BLaER1 treated with 17β-estradiol and CSF1 and Interleukin-3, amounts not matched to agents 10 nM and 100 nM (cell line): ENCODE measurements around the gene CEP83.

ENCODE experiments used
- H3K27ac ChIP-seq, 11 experiments: shearing (Covaris generic); formaldehyde crosslinking; 2 replicates each; pipeline ENCODE4 v1.8.1; 2022
- H3K27me3 ChIP-seq, 11 experiments: shearing (Covaris generic); formaldehyde crosslinking; 2 replicates each; pipeline ENCODE4 v1.8.1; 2022
- H3K36me3 ChIP-seq, 11 experiments: shearing (Covaris generic); formaldehyde crosslinking; 2 replicates each; pipeline ENCODE4 v1.8.1; 2022
- H3K4me1 ChIP-seq, 10 experiments: shearing (Covaris generic); formaldehyde crosslinking; 2 replicates each; pipeline ENCODE4 v1.8.1; 2022
- H3K4me2 ChIP-seq, 11 experiments: shearing (Covaris generic); formaldehyde crosslinking; 2 replicates each; pipeline ENCODE4 v1.8.1; 2022
- H3K4me3 ChIP-seq, 10 experiments: shearing (Covaris generic); formaldehyde crosslinking; 2 replicates each; pipeline ENCODE4 v1.8.1; 2022
- H3K9ac ChIP-seq, 11 experiments: shearing (Covaris generic); formaldehyde crosslinking; 2 replicates each; pipeline ENCODE4 v1.8.1; 2022
- H3K9me3 ChIP-seq, 11 experiments: shearing (Covaris generic); formaldehyde crosslinking; replicated peaks in 1 of 11; 2 replicates each; pipeline ENCODE4 v1.8.1; 2022
- H4K20me1 ChIP-seq, 11 experiments: shearing (Covaris generic); formaldehyde crosslinking; 2 replicates each; pipeline ENCODE4 v1.8.1; 2022
- Cebpa-rat ChIP-seq, 11 experiments: shearing (Covaris generic); IDR thresholded peaks; 2 replicates each; pipeline ENCODE4 v1.8.1; 2022

CEP83 gene

DNA sequence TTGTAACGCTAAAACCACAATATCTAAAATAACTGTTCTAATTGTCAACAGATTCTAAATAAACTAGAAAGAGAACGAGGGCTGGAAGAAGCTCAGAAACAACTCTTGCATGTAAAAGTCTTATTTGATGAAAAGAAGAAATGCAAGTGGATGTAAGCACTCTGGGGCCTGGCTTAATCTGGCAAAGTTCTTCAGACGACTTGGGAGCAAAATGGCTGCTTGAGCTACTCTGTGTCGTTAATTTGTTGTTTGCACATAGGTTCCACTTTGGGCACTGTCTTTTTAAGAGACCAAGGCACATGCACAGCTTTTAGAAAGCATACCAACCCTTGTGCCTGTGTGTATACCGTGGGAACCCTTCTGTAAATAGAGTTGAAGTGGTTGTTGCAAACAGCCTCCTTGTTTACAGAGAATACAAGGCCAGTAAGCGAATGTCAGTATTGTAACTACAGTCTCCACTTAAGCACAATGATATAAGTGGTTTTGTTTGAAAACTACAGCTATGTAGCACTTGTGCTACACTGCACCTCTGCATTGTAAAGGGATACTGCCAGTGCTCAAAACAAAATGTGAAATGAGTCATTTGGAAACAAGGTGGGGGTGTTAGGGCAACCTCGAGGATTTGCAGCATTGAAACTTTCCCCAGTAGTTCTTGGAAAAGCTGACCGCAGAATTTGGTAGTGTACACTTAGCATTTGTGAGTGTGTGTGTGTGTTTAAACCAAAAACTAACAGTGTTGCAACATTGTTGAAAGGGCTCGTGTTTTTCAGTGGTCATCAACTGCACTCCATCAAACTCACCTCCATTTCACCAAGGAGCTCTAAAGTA lies 154.3 kb downstream of the CEP83 start:
- Histone ChIP-seq H3K9ac (no peak overlapping the region), H3K4me3 (no peak overlapping the region), H3K9me3 (peaks cover 0 to 4% (median 0%) of the 10 kb centered on the region in 11 experiments; a peak in 4 of 22 replicates), H3K4me2 (no peak overlapping the region), H3K4me1 (peaks cover 0 to 13% (median 0%) of the 10 kb centered on the region in 10 experiments; a peak in 4 of 20 replicates), H3K36me3 (peaks cover 53 to 99% (median 78%) of the 10 kb centered on the region in 11 experiments), H3K27ac (no peak overlapping the region), H4K20me1 (no peaks in the 10 kb centered on the region), H3K27me3 (no peaks in the 10 kb centered on the region)
- TF ChIP-seq Cebpa-rat (IDR thresholded peaks at IDR 0.05) = no peak

- Histone ChIP-seq H3K9me3 (peaks cover 1 to 11% (median 4%) of the 10 kb centered on the region in 11 experiments; a peak in 18 of 22 replicates), H4K20me1 (no peaks in the 10 kb centered on the region), H3K4me1 (peaks cover 0 to 10% (median 0%) of the 10 kb centered on the region in 10 experiments; a peak in 4 of 20 replicates), H3K9ac (no peak overlapping the region), H3K4me2 (no peak overlapping the region), H3K36me3 (peaks cover 60 to 99% (median 83%) of the 10 kb centered on the region in 11 experiments), H3K4me3 (no peak overlapping the region), H3K27me3 (no peaks in the 10 kb centered on the region), H3K27ac (no peak overlapping the region)
- no peak for TF ChIP-seq Cebpa-rat (IDR thresholded peaks at IDR 0.05)
These were observed 155.1 kb downstream of the CEP83 start for GRCh38 chr12:94304566-94305061.

DNA sequence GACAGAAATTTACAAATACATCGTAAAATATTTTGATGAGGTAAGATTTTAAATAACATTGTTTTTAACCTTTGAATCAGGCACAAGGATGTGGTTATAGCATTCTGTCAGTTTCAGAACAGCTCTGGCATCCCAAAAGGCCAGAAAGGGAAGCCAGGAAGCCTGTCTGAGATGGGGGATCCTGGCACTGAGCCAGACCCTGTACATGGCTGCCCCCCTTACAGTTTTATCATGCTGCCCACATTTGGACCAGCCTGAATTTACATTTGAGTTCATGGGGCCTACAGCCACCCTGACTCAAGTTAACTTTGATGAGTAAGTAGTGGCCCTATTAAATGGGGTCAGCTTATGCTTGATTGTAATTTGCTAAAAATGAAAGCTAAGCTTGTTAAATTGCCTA lies 155.7 kb downstream of the CEP83 start:
- Histone ChIP-seq H3K27me3 (no peaks in the 10 kb centered on the region), H3K9me3 (peaks cover 6 to 17% (median 10%) of the 10 kb centered on the region in 11 experiments; a peak in 20 of 22 replicates), H3K4me3 (no peak overlapping the region), H3K9ac (no peak overlapping the region), H3K4me1 (peaks cover 0 to 4% (median 0%) of the 10 kb centered on the region in 10 experiments; a peak in 4 of 20 replicates), H3K4me2 (no peak overlapping the region), H3K36me3 (peaks cover 60 to 99% (median 84%) of the 10 kb centered on the region in 11 experiments), H3K27ac (no peak overlapping the region), H4K20me1 (no peaks in the 10 kb centered on the region)
- TF ChIP-seq Cebpa-rat (IDR thresholded peaks at IDR 0.05) = no peak

- no peaks in the 10 kb centered on the region for H3K27me3 ChIP-seq
- peaks cover 41 to 90% (median 67%) of the 10 kb centered on the region in 11 experiments for H3K36me3 ChIP-seq
- H4K20me1 ChIP-seq = no peaks in the 10 kb centered on the region
- no peak for TF ChIP-seq Cebpa-rat (IDR thresholded peaks at IDR 0.05)
- H3K4me1 ChIP-seq = peaks cover 12 to 21% (median 15%) of the 10 kb centered on the region in 10 experiments; a peak in 17 of 20 replicates
- H3K27ac ChIP-seq = no peak overlapping the region
- H3K4me2 ChIP-seq = no peak overlapping the region
- no peak overlapping the region for H3K9ac ChIP-seq
- no peak overlapping the region for H3K4me3 ChIP-seq
- peaks cover 6 to 24% (median 18%) of the 10 kb centered on the region in 11 experiments; a peak in 20 of 22 replicates for H3K9me3 ChIP-seq
These were observed 159.8 kb downstream of the CEP83 start for GRCh38 chr12:94299846-94300245.

DNA sequence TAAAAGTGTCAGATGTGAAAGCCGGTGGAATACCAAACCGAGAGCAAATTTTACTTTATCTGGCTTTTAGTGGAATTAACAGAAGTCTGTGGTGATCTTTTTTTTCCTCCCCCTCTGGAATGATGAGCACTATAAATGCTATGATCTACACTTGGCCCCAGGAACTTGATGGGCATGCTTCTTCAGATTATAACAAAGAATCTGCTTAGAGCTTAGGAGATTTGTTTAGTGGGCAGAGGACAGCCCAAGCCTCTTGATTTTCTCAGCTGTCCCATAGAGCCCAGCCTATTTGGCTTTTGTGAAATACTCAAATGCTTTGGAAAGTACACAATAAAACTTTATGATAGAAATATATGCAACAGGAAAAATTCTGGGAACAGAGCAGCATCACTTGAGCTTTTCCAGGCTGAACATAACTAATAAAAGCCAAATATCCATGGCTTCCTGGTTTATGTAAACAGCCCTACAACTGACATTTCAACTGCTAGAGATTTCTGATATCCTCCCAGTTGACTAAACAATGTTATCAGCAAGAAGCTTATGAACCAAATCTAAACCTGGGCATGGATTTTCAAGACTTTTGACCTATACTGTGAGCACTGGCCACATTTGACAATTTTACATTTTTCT lies 161.7 kb downstream of the CEP83 start:
- Histone ChIP-seq H3K27ac (no peak overlapping the region), H3K36me3 (peaks cover 31 to 75% (median 58%) of the 10 kb centered on the region in 11 experiments), H3K4me3 (no peak overlapping the region), H3K9ac (no peak overlapping the region), H3K27me3 (no peaks in the 10 kb centered on the region), H4K20me1 (no peaks in the 10 kb centered on the region), H3K9me3 (peaks cover 6 to 24% (median 18%) of the 10 kb centered on the region in 11 experiments; a peak in 20 of 22 replicates), H3K4me1 (peaks cover 12 to 21% (median 15%) of the 10 kb centered on the region in 10 experiments; a peak in 17 of 20 replicates), H3K4me2 (peak overlapping the region in 10 of 11 experiments; percentile 42 to 66 (median 56); a peak in 17 of 22 replicates)
- TF ChIP-seq Cebpa-rat (IDR thresholded peaks at IDR 0.05) = no peak

DNA sequence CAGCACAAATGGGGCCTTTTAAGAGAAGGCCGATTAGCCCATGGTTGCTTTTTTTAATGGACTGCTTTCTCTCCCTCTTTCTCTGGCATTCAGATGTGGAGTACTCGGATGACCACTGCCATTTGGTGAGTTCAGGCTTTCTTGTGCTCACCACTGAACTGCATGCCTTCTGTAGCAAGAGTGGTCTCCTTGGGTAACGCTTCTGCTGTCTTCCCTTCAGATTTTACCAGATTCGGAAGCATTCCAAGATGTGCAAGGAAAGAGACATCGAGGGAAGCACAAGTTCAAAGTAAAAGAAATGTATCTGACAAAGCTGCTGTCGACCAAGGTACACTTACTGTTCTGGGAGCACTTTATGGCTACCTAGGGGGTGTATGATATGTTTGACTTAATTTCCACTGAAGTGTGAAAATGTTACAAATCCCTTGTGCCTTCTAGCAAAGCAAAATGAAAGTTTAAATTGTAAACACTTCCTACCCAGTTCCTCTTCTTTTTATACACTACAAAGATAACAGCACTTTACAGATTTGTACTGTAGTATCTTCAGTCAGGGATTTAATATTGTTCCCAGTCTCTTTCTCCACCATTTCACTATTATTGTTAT lies 162.5 kb downstream of the CEP83 start:
- Histone ChIP-seq H3K4me1 (peaks cover 12 to 21% (median 15%) of the 10 kb centered on the region in 10 experiments; a peak in 17 of 20 replicates), H3K36me3 (peaks cover 31 to 68% (median 52%) of the 10 kb centered on the region in 11 experiments), H4K20me1 (no peaks in the 10 kb centered on the region), H3K9me3 (peaks cover 6 to 24% (median 18%) of the 10 kb centered on the region in 11 experiments; a peak in 20 of 22 replicates), H3K27me3 (no peaks in the 10 kb centered on the region), H3K9ac (no peak overlapping the region), H3K27ac (no peak overlapping the region), H3K4me2 (peak overlapping the region; percentile 37 to 66 (median 56)), H3K4me3 (no peak overlapping the region; a peak in 1 of 20 replicates)
- TF ChIP-seq Cebpa-rat (IDR thresholded peaks at IDR 0.05) = no peak

DNA sequence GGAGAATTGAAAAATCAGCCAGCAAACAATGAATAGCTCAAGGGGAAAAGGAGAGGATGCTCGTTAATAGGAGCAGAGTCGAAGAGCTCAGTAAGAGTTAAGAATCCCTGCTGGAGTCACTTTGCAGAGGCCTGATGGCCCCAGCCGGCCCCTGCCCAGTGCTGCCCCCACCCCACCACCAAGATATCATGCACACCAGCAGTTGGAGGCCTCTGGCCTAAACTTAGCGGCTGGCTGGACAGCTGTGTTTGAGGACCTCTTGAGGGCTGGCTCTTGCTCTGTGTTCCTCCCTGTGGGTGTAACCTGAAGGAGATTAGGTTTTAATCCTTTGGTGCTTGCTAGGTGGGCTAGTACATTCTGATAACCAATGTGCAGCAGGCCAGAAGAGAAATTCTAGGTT lies 169.3 kb downstream of the CEP83 start:
- peaks cover 2 to 45% (median 8%) of the 10 kb centered on the region in 11 experiments; a peak in 17 of 22 replicates for H3K36me3 ChIP-seq
- H3K4me3 ChIP-seq = no peak overlapping the region
- no peak overlapping the region for H3K9ac ChIP-seq
- H3K27me3 ChIP-seq = no peaks in the 10 kb centered on the region
- peak overlapping the region in 1 of 11 experiments; percentile 7; a peak in 5 of 22 replicates for H3K4me2 ChIP-seq
- TF ChIP-seq Cebpa-rat (IDR thresholded peaks at IDR 0.05) = no peak
- no peaks in the 10 kb centered on the region for H3K9me3 ChIP-seq
- no peak overlapping the region for H3K27ac ChIP-seq
- H4K20me1 ChIP-seq = no peaks in the 10 kb centered on the region; a peak in 1 of 22 replicates
- peaks cover 0 to 32% (median 21%) of the 10 kb centered on the region in 10 experiments; a peak in 11 of 20 replicates for H3K4me1 ChIP-seq

DNA sequence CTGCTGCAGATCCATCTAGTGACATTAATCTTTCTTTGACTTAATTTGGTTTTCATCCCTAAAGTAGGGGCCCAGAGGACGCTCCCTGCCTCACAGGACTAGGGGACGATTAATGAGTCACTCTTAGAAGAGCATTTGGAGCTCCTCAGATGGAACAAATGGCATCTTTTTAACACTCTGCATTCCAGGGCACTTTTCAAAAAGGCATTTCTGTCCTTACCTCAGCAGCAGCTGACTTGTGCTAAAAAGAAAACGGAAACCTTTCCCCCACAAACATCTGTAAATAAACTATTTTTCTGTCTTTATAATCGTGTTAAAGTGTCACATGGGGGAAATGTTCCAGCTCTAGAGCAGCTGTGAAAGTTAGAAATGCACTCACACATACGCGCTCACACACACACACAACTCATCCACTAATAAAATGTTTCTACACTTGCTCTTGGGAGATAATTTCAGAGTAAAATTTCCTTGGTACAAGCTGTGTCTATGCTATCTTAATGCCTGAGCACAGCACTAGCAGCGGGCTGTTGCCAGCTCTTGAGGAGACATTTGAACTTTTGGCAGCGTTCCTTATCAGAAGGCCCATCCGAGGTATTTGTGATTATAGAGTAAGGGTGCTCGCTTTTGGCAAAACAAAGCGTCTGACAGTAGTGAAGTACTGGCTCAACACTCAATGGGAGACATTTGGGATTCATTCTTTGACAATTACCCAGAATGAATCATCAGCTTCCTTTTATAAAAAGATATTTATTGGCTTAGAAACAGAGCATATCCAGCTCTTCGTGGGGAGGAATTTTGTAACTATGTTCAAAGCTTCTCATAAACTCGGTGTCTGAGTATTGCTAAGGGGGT lies 170.0 kb downstream of the CEP83 start:
- Histone ChIP-seq H3K9ac (no peak overlapping the region), H3K9me3 (no peaks in the 10 kb centered on the region), H3K4me1 (peaks cover 0 to 32% (median 21%) of the 10 kb centered on the region in 10 experiments; a peak in 11 of 20 replicates), H3K36me3 (peaks cover 0 to 45% (median 1%) of the 10 kb centered on the region in 11 experiments; a peak in 10 of 22 replicates), H3K4me3 (no peak overlapping the region), H3K27me3 (no peaks in the 10 kb centered on the region), H3K27ac (no peak overlapping the region), H3K4me2 (peak overlapping the region in 5 of 11 experiments; percentile 7 to 38 (median 37); a peak in 9 of 22 replicates), H4K20me1 (no peaks in the 10 kb centered on the region; a peak in 1 of 22 replicates)
- TF ChIP-seq Cebpa-rat (IDR thresholded peaks at IDR 0.05) = no peak
